Measurements from ENCODE around the gene SLC1A2. TPM values are rescaled to one million over a fixed set of nuclear protein-coding genes. Genes with fewer than 3 reads are reported as not detected.

SLC1A2 gene
- total and polyA plus RNA-seq, 2 donors = 0.38 to 0.71 TPM

DNA sequence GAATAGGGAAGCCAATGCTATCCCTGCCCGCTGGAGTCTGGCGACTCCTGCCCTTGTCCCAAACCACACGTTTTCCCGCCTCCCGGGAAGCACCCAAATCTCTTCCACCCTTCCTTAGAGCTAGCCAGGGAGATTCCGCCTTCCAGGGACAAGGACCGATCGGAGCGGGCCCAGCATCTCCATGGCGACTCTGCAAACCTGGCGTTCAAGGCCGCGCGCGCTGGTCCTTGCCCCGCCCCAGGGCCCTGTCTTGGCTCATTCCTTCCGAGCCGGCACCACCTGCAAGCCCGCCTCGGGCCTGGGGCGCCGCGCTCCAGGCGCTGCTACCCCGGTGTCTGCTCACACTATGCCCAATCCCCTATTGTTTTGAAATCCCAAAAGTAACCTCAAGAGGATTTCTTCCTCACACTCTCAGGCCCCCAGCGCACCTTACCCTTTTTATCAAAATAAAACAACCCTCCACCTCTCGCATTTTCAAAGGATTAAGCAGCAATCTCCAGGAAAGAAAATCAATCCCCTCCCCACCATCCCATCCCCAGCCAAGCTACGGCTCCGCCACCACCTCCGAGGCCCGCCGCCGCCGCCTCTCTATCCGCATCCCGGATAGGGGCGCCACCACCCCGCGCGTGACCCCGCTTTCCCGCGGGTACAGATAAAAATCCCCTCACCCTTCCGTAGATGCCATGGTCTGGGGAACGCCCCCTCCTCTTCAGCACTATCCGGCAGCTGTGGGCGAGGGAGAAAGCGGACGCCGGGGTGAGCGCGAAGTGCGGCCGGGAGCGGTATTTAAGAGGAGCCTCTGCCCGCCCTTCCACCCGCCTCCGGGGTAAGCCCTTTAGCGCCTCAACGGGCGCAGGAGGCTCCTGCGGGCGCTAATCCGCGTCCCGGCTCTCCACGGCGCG lies 825 bp downstream of the SLC1A2 start:
- Histone ChIP-seq H3K9me3 (ENCODE audit: control insufficient read depth in 2 of 2, insufficient read depth in 1 of 2, low read length in 1 of 2) (no peaks in the 10 kb centered on the region), H3K36me3 (ENCODE audit: control insufficient read depth in 2 of 2, insufficient read depth in 2 of 2, low read length in 1 of 2) (no peaks in the 10 kb centered on the region), H3K4me3 (ENCODE audit: low read length in 2 of 2) (peak overlapping the region in 1 of 2 donors; percentile 11), H3K27ac (ENCODE audit: low read depth in 1 of 2, low read length in 1 of 2) (no peak overlapping the region), H3K4me1 (ENCODE audit: control insufficient read depth in 2 of 2, insufficient read depth in 2 of 2, low read length in 2 of 2) (peaks cover 0 to 5% of the 10 kb centered on the region in 2 donors), H3K27me3 (ENCODE audit: control insufficient read depth in 2 of 2, insufficient read depth in 1 of 2, low read length in 1 of 2) (peaks cover 51 to 90% of the 10 kb centered on the region in 2 donors)
- WGBS = 5% methylated on average over 69 of the region's 69 CpGs
- no peak for DNase-seq (ENCODE audit: low read depth in 6 of 9, low spot score in 9 of 9)

DNA sequence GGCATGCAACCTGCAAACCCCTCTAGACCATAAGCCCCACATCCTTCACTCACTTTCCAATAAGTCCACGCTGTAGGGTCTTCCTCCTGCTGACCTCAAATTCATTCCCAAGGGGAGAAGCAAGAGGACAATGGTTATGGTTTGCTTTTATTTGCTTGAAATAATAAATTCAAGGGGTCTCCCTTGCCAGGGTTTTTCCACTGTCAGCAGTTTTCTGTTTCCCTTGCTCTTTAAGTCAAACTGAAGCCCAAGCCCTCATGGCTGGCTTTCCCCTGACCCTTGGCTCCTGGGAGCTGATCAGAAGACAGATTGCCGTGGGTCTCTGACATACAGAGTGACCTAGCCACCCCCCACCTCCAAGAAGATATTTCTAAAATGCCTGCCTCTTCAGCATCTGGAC lies 3.9 kb downstream of the SLC1A2 start:
- WGBS = 80% methylated on average over 2 of the region's 2 CpGs
- H3K27me3 ChIP-seq (ENCODE audit: control insufficient read depth in 2 of 2, insufficient read depth in 1 of 2, low read length in 1 of 2) = peaks cover 39 to 73% of the 10 kb centered on the region in 2 donors
- peaks cover 0 to 5% of the 10 kb centered on the region in 2 donors for H3K4me1 ChIP-seq (ENCODE audit: control insufficient read depth in 2 of 2, insufficient read depth in 2 of 2, low read length in 2 of 2)
- H3K4me3 ChIP-seq (ENCODE audit: low read length in 2 of 2) = no peak overlapping the region
- no peaks in the 10 kb centered on the region for H3K36me3 ChIP-seq (ENCODE audit: control insufficient read depth in 2 of 2, insufficient read depth in 2 of 2, low read length in 1 of 2)
- H3K27ac ChIP-seq (ENCODE audit: low read depth in 1 of 2, low read length in 1 of 2) = no peak overlapping the region
- no peaks in the 10 kb centered on the region for H3K9me3 ChIP-seq (ENCODE audit: control insufficient read depth in 2 of 2, insufficient read depth in 1 of 2, low read length in 1 of 2)
- no peak for DNase-seq (ENCODE audit: low read depth in 6 of 9, low spot score in 9 of 9)

DNA sequence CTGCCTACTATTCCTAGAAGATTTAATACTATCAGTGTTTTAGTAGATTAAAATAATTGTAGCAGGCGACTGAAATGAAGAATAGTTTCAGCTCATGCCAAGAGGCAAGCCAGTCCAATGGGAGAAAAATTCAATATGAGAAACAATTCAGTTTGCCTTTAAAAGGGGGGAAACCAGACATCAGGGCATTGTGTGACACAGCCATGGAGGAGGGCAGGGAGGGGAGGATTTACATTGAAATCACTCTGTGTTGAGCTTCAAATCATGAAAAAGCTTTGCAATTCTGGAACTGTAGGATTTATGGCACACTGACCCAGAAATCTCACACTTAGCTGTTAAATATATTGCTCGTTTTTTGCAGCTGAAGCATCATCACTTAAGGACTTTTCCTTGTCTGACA lies 4.6 kb downstream of the SLC1A2 start:
- peaks cover 32 to 67% of the 10 kb centered on the region in 2 donors for H3K27me3 ChIP-seq (ENCODE audit: control insufficient read depth in 2 of 2, insufficient read depth in 1 of 2, low read length in 1 of 2)
- no peaks in the 10 kb centered on the region for H3K36me3 ChIP-seq (ENCODE audit: control insufficient read depth in 2 of 2, insufficient read depth in 2 of 2, low read length in 1 of 2)
- H3K27ac ChIP-seq (ENCODE audit: low read depth in 1 of 2, low read length in 1 of 2) = no peak overlapping the region
- WGBS = 67% methylated on average over 2 of the region's 2 CpGs
- DNase-seq (ENCODE audit: low read depth in 6 of 9, low spot score in 9 of 9) = no peak
- H3K4me1 ChIP-seq (ENCODE audit: control insufficient read depth in 2 of 2, insufficient read depth in 2 of 2, low read length in 2 of 2) = peaks cover 0 to 4% of the 10 kb centered on the region in 2 donors
- no peaks in the 10 kb centered on the region for H3K9me3 ChIP-seq (ENCODE audit: control insufficient read depth in 2 of 2, insufficient read depth in 1 of 2, low read length in 1 of 2)
- no peak overlapping the region for H3K4me3 ChIP-seq (ENCODE audit: low read length in 2 of 2)

DNA sequence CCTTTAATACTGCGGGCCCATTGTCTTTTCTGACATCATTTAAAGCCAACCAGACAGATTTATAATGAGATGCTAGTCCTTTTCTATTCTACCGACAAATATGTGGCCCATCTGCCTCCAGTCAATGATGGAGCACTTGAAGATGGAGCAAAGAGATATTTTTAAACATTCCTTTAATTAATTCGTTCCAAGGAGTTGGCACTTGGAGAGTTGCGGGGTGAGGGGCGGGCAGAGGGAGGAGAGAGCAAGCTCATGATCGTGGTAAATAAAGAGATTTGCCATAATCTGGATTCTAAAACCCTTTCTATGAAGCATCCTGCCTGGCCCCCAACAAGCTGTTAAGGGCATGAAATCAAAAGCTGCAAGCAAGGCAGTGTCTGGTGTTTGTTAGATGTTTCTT lies 5.0 kb downstream of the SLC1A2 start:
- H3K4me3 ChIP-seq (ENCODE audit: low read length in 2 of 2) = no peak overlapping the region
- no peaks in the 10 kb centered on the region for H3K4me1 ChIP-seq (ENCODE audit: control insufficient read depth in 2 of 2, insufficient read depth in 2 of 2, low read length in 2 of 2)
- H3K27ac ChIP-seq (ENCODE audit: low read depth in 1 of 2, low read length in 1 of 2) = no peak overlapping the region
- peaks cover 27 to 62% of the 10 kb centered on the region in 2 donors for H3K27me3 ChIP-seq (ENCODE audit: control insufficient read depth in 2 of 2, insufficient read depth in 1 of 2, low read length in 1 of 2)
- 91% methylated on average over 6 of the region's 6 CpGs for WGBS
- H3K36me3 ChIP-seq (ENCODE audit: control insufficient read depth in 2 of 2, insufficient read depth in 2 of 2, low read length in 1 of 2) = no peaks in the 10 kb centered on the region
- H3K9me3 ChIP-seq (ENCODE audit: control insufficient read depth in 2 of 2, insufficient read depth in 1 of 2, low read length in 1 of 2) = no peaks in the 10 kb centered on the region
- DNase-seq (ENCODE audit: low read depth in 6 of 9, low spot score in 9 of 9) = no peak

DNA sequence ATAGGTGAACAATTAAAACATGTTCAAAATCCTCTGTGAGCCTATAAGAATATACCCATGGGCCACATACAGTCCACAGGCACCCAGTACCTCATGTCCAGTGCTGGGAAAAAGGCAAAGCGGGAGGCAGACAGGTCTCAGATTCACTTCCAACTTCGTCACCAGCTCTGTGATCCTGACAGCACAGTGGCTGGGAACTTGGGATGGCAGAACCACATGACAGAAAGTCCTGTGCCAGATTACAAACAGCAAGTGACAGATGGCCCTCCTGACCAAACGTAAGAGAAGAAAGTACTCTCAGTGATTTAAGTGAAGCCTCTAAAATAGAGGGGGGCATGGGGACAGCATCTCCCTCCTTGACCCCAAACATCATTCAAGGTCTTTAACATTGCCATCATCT lies 5.8 kb downstream of the SLC1A2 start:
- DNase-seq (ENCODE audit: low read depth in 6 of 9, low spot score in 9 of 9) = no peak
- no peaks in the 10 kb centered on the region for H3K9me3 ChIP-seq (ENCODE audit: control insufficient read depth in 2 of 2, insufficient read depth in 1 of 2, low read length in 1 of 2)
- peaks cover 20 to 55% of the 10 kb centered on the region in 2 donors for H3K27me3 ChIP-seq (ENCODE audit: control insufficient read depth in 2 of 2, insufficient read depth in 1 of 2, low read length in 1 of 2)
- WGBS = 91% methylated on average over 3 of the region's 3 CpGs
- H3K36me3 ChIP-seq (ENCODE audit: control insufficient read depth in 2 of 2, insufficient read depth in 2 of 2, low read length in 1 of 2) = no peaks in the 10 kb centered on the region
- no peak overlapping the region for H3K4me3 ChIP-seq (ENCODE audit: low read length in 2 of 2)
- no peaks in the 10 kb centered on the region for H3K4me1 ChIP-seq (ENCODE audit: control insufficient read depth in 2 of 2, insufficient read depth in 2 of 2, low read length in 2 of 2)
- H3K27ac ChIP-seq (ENCODE audit: low read depth in 1 of 2, low read length in 1 of 2) = no peak overlapping the region

DNA sequence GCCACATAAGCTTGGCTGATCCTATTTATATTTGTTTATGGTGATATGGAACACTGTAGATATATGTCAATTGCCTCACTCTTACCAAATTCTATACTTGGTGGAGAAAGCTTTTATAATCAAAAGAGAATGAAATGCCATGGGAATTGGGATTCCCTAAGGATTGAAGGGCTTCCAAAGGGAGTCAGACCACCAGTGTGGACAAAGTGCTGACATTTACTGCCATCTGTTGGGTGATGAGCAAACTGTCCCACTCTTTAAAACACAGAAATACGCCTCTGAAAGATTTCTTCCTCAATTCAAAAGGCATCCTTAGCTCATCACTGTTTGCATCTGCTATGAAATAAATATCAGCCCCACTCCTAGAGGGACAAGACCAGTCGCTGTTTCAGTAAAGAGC lies 7.1 kb downstream of the SLC1A2 start:
- H3K9me3 ChIP-seq (ENCODE audit: control insufficient read depth in 2 of 2, insufficient read depth in 1 of 2, low read length in 1 of 2) = no peaks in the 10 kb centered on the region
- H3K27me3 ChIP-seq (ENCODE audit: control insufficient read depth in 2 of 2, insufficient read depth in 1 of 2, low read length in 1 of 2) = peaks cover 7 to 42% of the 10 kb centered on the region in 2 donors
- H3K27ac ChIP-seq (ENCODE audit: low read depth in 1 of 2, low read length in 1 of 2) = no peak overlapping the region
- WGBS = 68% methylated on average over 2 of the region's 2 CpGs
- no peaks in the 10 kb centered on the region for H3K36me3 ChIP-seq (ENCODE audit: control insufficient read depth in 2 of 2, insufficient read depth in 2 of 2, low read length in 1 of 2)
- H3K4me3 ChIP-seq (ENCODE audit: low read length in 2 of 2) = no peak overlapping the region
- no peak for DNase-seq (ENCODE audit: low read depth in 6 of 9, low spot score in 9 of 9)
- H3K4me1 ChIP-seq (ENCODE audit: control insufficient read depth in 2 of 2, insufficient read depth in 2 of 2, low read length in 2 of 2) = no peaks in the 10 kb centered on the region

DNA sequence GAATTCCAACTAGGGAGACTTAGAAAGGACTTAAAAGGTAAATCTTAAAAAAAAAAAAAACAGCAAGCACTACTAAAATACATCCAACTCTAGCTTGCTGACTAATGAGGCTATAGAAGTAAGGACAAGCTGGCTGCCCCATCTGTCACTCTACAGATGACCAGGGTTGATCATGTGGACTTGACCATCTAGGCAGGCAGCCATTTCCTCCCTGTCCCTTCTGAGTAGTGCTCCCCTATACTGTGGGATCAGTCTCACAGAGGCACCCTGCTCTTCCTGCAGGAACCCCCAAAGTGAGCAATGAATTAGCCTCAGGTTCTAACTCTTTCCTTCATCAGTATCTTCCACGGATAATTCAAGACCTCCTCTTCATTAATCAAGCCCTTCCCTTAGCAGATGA lies 12.3 kb downstream of the SLC1A2 start:
- Histone ChIP-seq H3K4me3 (ENCODE audit: low read length in 2 of 2) (no peak overlapping the region), H3K9me3 (ENCODE audit: control insufficient read depth in 2 of 2, insufficient read depth in 1 of 2, low read length in 1 of 2) (no peaks in the 10 kb centered on the region), H3K27me3 (ENCODE audit: control insufficient read depth in 2 of 2, insufficient read depth in 1 of 2, low read length in 1 of 2) (peaks cover 0 to 13% of the 10 kb centered on the region in 2 donors), H3K27ac (ENCODE audit: low read depth in 1 of 2, low read length in 1 of 2) (no peak overlapping the region), H3K36me3 (ENCODE audit: control insufficient read depth in 2 of 2, insufficient read depth in 2 of 2, low read length in 1 of 2) (no peaks in the 10 kb centered on the region), H3K4me1 (ENCODE audit: control insufficient read depth in 2 of 2, insufficient read depth in 2 of 2, low read length in 2 of 2) (no peaks in the 10 kb centered on the region)
- DNase-seq (ENCODE audit: low read depth in 6 of 9, low spot score in 9 of 9) = no peak
- 88% methylated on average over 1 of the region's 1 CpG for WGBS

DNA sequence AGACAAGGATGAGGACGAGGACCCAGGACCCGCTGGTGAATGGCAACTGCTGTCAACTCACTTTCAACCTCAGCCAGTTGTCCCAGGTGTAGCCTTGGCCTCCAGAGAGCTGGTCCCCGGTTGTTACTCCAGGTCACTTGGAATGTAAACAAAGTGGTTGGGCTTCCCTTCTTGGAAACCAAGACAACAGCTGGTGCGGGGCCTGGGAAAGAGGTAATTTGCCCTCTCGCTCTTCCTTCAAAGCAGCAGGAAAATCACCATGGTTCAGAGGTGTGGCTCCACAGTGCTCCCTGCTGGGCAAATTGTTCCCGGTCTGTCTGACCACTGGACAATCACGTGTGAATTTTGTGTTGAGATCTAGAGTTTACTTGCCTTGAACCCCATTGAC lies 15.0 kb downstream of the SLC1A2 start:
- H3K4me3 ChIP-seq (ENCODE audit: low read length in 2 of 2) = no peak overlapping the region
- H3K4me1 ChIP-seq (ENCODE audit: control insufficient read depth in 2 of 2, insufficient read depth in 2 of 2, low read length in 2 of 2) = no peaks in the 10 kb centered on the region

DNA sequence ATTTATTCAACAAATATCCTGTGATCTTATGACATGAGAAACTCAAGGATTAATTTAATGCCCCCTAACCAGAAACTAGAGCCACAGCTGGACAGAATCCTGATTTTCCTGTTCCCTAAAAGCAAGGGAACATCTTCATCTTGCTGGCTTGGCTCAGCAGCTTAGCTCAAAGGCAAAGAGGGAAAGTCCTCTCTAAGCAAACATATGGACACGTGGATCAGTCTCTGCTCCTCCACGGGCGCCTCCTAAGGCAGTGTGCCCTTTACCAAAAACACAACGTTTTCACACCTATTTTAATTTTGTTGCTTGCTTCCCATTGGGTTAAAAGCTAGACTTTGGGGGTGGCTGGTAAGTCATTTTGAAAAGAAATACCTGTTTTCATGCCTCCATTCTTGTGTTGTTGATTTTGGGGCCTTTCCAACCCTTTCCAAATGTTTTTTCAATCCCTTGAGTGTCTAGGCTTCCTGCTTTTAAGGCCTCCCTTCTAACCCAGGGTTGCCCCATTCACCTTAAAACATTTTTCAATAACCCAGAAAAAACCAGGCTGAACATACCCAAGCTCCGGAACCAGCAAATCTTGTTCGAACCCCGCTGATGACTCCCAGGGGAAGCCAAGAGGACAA lies 15.5 kb downstream of the SLC1A2 start:
- no peak for DNase-seq (ENCODE audit: low read depth in 6 of 9, low spot score in 9 of 9)
- 94% methylated on average over 7 of the region's 7 CpGs for WGBS
- Histone ChIP-seq H3K27ac (ENCODE audit: low read depth in 1 of 2, low read length in 1 of 2) (no peak overlapping the region), H3K36me3 (ENCODE audit: control insufficient read depth in 2 of 2, insufficient read depth in 2 of 2, low read length in 1 of 2) (no peaks in the 10 kb centered on the region), H3K9me3 (ENCODE audit: control insufficient read depth in 2 of 2, insufficient read depth in 1 of 2, low read length in 1 of 2) (no peaks in the 10 kb centered on the region), H3K4me1 (ENCODE audit: control insufficient read depth in 2 of 2, insufficient read depth in 2 of 2, low read length in 2 of 2) (no peaks in the 10 kb centered on the region), H3K4me3 (ENCODE audit: low read length in 2 of 2) (no peak overlapping the region), H3K27me3 (ENCODE audit: control insufficient read depth in 2 of 2, insufficient read depth in 1 of 2, low read length in 1 of 2) (peaks cover 0 to 7% of the 10 kb centered on the region in 2 donors)

More for the DNA sequence above, 15.0 kb downstream of the SLC1A2 start:
- 65% methylated on average over 7 of the region's 7 CpGs for WGBS
- H3K27ac ChIP-seq (ENCODE audit: low read depth in 1 of 2, low read length in 1 of 2) = no peak overlapping the region
- no peak for DNase-seq (ENCODE audit: low read depth in 6 of 9, low spot score in 9 of 9)
- H3K9me3 ChIP-seq (ENCODE audit: control insufficient read depth in 2 of 2, insufficient read depth in 1 of 2, low read length in 1 of 2) = no peaks in the 10 kb centered on the region
- H3K27me3 ChIP-seq (ENCODE audit: control insufficient read depth in 2 of 2, insufficient read depth in 1 of 2, low read length in 1 of 2) = peaks cover 0 to 7% of the 10 kb centered on the region in 2 donors
- H3K36me3 ChIP-seq (ENCODE audit: control insufficient read depth in 2 of 2, insufficient read depth in 2 of 2, low read length in 1 of 2) = no peaks in the 10 kb centered on the region
